ENCODE measurements around the gene HNRNPF. TPM values are rescaled to one million over a fixed set of nuclear protein-coding genes. Genes with fewer than 3 reads are reported as not detected.
A peak's percentile ranks its signal among the peaks of the same experiment; 100 is the strongest.
"Not testable (repeated sequence)": the region's sequence is repeated elsewhere in the genome, so short reads cannot be mapped to it uniquely, and the experiment has no call there.

Gene HNRNPF
- total RNA-seq, 6 donors from 2014 or later: 80.7 to 225 (median 177) TPM

DNA sequence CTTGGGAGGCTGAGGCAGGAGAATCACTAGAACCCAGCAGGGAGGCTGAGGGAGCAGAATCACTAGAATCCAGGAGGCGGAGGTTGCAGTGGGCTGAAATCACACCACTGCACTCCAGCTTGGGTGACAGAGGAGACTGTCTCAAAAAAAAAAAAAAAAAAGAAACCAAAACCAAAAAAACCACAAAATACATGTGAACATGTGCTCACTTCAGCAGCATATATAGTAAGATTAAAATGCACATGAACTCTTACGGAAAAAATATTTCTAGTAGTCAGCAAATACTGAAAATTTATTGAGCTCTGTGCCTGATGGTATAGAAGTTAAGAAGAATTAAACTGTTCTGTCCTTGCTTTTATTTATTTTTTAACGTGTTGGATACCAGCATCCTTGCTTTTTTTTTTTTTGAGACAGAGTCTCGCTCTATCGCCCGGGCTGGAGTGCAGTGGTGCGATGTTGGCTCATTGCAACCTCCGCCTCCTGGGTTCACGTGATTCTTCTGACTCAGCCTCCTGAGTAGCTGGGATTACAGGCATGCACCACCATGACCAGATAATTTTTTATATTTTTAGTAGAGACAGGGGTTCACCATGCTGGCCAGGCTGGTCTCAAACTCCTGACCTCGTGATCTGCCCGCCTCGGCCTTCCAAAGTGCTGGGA, 18.3 kb upstream of the HNRNPF start:
- no peak for DNase-seq
- no peak overlapping the region for H3K4me3 ChIP-seq
- no peaks in the 10 kb centered on the region for H3K9me3 ChIP-seq
- H3K4me1 ChIP-seq: no peaks in the 10 kb centered on the region
- no peak for ATAC-seq (ENCODE audit: low FRiP score in 2 of 2)
- H3K27ac ChIP-seq: no peak overlapping the region
- WGBS, 2 donors: 89 to 92% methylated on average over 12 of the region's 12 CpGs
- H3K27me3 ChIP-seq: no peaks in the 10 kb centered on the region
- TF ChIP-seq EP300 (IDR thresholded peaks at IDR 0.05): no peak
- no peak for TF ChIP-seq POLR2A (IDR thresholded peaks at IDR 0.05)
- TF ChIP-seq POLR2AphosphoS5 (IDR thresholded peaks at IDR 0.05): no peak
- TF ChIP-seq, protein P1, sequence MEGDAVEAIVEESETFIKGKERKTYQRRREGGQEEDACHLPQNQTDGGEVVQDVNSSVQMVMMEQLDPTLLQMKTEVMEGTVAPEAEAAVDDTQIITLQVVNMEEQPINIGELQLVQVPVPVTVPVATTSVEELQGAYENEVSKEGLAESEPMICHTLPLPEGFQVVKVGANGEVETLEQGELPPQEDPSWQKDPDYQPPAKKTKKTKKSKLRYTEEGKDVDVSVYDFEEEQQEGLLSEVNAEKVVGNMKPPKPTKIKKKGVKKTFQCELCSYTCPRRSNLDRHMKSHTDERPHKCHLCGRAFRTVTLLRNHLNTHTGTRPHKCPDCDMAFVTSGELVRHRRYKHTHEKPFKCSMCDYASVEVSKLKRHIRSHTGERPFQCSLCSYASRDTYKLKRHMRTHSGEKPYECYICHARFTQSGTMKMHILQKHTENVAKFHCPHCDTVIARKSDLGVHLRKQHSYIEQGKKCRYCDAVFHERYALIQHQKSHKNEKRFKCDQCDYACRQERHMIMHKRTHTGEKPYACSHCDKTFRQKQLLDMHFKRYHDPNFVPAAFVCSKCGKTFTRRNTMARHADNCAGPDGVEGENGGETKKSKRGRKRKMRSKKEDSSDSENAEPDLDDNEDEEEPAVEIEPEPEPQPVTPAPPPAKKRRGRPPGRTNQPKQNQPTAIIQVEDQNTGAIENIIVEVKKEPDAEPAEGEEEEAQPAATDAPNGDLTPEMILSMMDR (IDR thresholded peaks at IDR 0.05): no peak
- H3K36me3 ChIP-seq: no peaks in the 10 kb centered on the region

DNA sequence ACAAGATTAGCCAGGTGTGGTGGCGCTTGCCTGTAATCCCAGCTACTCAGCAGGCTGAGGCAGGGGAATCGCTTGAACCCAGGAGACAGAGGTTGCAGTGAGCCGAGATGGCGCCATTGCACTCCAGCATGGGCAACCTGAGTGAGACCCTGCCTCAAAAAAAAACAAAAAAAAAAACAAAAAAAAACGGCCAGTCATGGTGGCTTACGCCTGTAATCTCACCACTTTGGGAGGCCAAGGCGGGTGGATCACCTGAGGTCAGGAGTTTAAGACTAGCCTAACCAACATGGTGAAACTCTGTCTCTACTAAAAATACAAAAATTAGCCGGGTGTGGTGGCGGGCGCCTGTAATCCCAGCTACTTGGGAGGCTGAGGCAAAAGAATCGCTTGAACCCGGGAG, 17.5 kb upstream of the HNRNPF start:
- DNase-seq; ATAC-seq (ENCODE audit: low FRiP score in 2 of 2); H3K27ac ChIP-seq; H3K27me3 ChIP-seq; H3K36me3 ChIP-seq; H3K4me3 ChIP-seq; H3K4me1 ChIP-seq; H3K9me3 ChIP-seq: not testable (repeated sequence)
- 93 to 94% methylated on average over 12 of the region's 12 CpGs for WGBS, 2 donors

DNA sequence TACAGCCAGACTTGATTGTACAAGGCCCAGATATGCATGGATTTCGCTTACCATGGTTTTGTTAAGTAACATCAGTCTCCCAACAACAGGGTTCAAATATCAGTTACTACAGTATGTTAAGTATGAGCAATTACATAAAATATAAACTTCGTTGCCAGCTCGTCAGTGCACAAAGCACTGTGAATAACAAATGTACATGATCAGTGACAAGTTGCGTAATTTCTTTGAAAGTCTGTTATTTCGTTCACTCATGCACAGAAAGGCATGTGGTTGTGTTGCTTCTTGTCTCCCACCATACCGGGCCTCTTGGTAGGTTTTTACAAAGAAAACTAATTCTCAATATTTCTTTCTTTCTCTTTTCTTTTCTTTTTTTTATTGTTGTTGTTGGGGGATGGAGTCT, 15.4 kb upstream of the HNRNPF start:
- Histone ChIP-seq H3K27me3 (no peaks in the 10 kb centered on the region), H3K36me3 (no peaks in the 10 kb centered on the region), H3K27ac (no peak overlapping the region), H3K9me3 (no peaks in the 10 kb centered on the region), H3K4me3 (no peak overlapping the region), H3K4me1 (peaks cover 11 to 14% (median 13%) of the 10 kb centered on the region in 4 donors)
- TF ChIP-seq POLR2AphosphoS5 (IDR thresholded peaks at IDR 0.05) (no peak), EP300 (IDR thresholded peaks at IDR 0.05) (no peak), POLR2A (IDR thresholded peaks at IDR 0.05) (no peak)
- TF ChIP-seq, protein P1 (IDR thresholded peaks at IDR 0.05): no peak
- WGBS, 2 donors: 76% methylated on average over 6 of the region's 6 CpGs
- DNase-seq (no peak), ATAC-seq (ENCODE audit: low FRiP score in 2 of 2) (no peak)

DNA sequence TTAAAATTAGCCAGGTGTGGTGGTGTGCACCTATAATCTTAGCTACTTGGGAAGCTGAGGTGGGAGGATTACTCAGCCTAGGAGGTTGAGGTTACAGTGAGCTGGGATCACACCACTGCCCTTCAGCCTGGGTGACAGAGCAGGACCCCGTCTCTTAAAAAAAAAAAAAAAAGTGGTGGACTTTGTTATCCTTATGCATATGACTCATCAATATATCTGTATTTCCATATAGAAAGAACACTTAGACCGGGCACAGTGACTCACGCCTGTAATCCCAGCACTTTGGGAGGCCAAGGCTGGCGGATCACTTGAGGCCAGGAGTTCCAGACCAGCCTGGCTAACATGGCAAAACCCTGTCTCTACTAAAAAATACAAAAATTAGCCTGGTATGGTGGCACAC, 13.0 kb upstream of the HNRNPF start:
- Histone ChIP-seq H3K27ac (peak overlapping the region in 3 of 4 donors; percentile 96 to 99 (median 98)), H3K4me1 (peaks cover 13 to 16% (median 14%) of the 10 kb centered on the region in 4 donors)
- ATAC-seq (ENCODE audit: low FRiP score in 2 of 2); DNase-seq; H3K9me3 ChIP-seq; H3K36me3 ChIP-seq; H3K27me3 ChIP-seq; H3K4me3 ChIP-seq: not testable (repeated sequence)
- WGBS, 2 donors: 95 to 98% methylated on average over 4 of the region's 4 CpGs

DNA sequence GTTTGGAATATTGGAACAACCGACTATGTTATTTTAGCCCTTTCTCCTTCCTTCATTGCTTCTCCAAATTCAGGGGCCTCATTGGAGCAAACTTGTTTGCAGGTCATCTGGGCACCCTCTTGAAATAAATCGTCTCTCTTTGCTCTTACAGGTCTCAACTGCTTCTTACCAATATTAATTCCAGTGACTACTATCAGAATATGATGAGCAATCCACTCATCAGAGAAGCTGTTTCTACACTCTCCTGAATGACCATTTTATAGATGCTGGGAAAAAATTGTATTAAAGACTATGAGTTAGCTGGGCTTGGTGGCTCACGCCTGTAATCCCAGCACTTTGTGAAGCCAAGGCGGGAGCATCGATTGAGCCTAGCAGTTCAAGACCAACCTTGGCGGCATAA, 12.5 kb upstream of the HNRNPF start:
- peak overlapping the region in 2 of 4 donors; percentile 55 to 71 for H3K4me3 ChIP-seq
- no peaks in the 10 kb centered on the region for H3K27me3 ChIP-seq
- no peak for ATAC-seq (ENCODE audit: low FRiP score in 2 of 2)
- peaks cover 13 to 16% (median 14%) of the 10 kb centered on the region in 4 donors for H3K4me1 ChIP-seq
- no peaks in the 10 kb centered on the region for H3K36me3 ChIP-seq
- WGBS, 2 donors: 88 to 90% methylated on average over 6 of the region's 6 CpGs
- TF ChIP-seq, protein P1 (IDR thresholded peaks at IDR 0.05): no peak
- TF ChIP-seq POLR2A (IDR thresholded peaks at IDR 0.05) (no peak), POLR2AphosphoS5 (IDR thresholded peaks at IDR 0.05) (no peak), EP300 (IDR thresholded peaks at IDR 0.05) (no peak)
- DNase-seq: no peak
- H3K27ac ChIP-seq: peak overlapping the region; percentile 93 to 99 (median 97)
- no peaks in the 10 kb centered on the region for H3K9me3 ChIP-seq

DNA sequence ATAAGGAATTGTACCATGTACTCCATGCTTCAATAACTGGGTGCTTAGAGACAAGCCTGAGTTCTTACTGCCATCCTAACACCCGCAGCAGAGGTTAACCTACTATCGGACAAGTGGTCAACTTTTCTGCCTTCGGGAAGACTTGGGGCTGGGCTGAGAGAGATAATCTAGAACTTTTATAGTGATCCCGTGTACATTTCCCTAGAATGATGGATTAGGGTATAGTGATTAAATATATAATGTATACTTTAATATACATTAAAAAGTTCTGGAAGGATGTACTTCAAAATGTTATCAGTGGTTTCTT, 12.2 kb upstream of the HNRNPF start:
- Histone ChIP-seq H3K9me3 (no peaks in the 10 kb centered on the region), H3K36me3 (no peaks in the 10 kb centered on the region), H3K4me1 (peaks cover 13 to 16% (median 14%) of the 10 kb centered on the region in 4 donors), H3K27ac (peak overlapping the region; percentile 93 to 99 (median 97)), H3K4me3 (peak overlapping the region in 3 of 4 donors; percentile 55 to 71 (median 60)), H3K27me3 (no peaks in the 10 kb centered on the region)
- ATAC-seq (ENCODE audit: low FRiP score in 2 of 2) (no peak), DNase-seq (no peak)
- 11 to 30% methylated on average over 4 of the region's 4 CpGs for WGBS, 2 donors
- TF ChIP-seq, protein P1 (IDR thresholded peaks at IDR 0.05): no peak
- TF ChIP-seq POLR2A (IDR thresholded peaks at IDR 0.05) (no peak), POLR2AphosphoS5 (IDR thresholded peaks at IDR 0.05) (no peak), EP300 (IDR thresholded peaks at IDR 0.05) (no peak)
